ENCODE data around the gene GASK1B.

GASK1B gene

DNA sequence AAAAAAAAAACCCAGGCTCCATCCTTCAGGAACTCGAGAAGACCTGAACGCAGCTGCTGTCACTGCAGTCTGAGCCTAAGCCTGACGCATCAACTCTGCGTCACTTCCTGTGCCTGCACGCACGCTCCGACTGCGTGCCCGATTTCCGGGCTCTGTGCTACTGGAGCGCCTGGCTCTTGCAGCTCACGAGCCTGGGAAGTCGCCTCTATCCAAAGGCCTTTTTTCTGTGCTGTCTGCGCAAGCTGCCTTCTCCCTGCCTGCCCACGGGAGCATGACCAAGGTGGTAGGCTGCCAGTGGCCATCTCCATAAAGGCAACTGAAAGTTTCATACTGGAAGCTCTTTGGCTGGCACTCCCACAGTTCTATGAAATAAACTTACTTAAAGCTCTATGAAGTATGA lies 9.9 kb upstream of the GASK1B start:
- peak; percentile 30 for DNase-seq

GRCh38 chr4:158181906-158182305 lies 9.1 kb upstream of the GASK1B start:
- DNase-seq: no peak

GRCh38 chr4:158179465-158179864 lies 6.6 kb upstream of the GASK1B start:
- no peak for DNase-seq

DNA sequence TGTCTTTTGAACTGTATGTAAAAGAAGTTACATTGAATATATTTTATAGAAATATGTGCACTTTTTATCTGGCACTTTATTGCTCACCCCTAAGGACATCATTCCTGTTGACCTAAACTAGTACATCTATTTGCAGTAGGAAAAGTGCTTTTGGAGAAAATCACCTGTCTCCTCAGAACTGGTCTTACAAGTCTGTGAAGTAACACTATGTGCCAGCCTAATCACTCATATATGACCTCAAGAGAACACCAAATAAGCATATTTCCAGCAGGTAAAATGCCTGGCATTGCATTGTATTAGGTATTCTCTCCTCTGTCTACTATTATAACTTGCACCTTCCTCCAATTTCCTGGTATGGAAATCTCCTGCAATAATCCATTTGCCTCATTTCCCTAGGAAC lies 4.0 kb upstream of the GASK1B start:
- no peak for DNase-seq

- no peak for DNase-seq
These were observed 3.3 kb upstream of the GASK1B start for GRCh38 chr4:158176108-158176507.

- DNase-seq: no peak
These were observed 1.9 kb downstream of the GASK1B start for GRCh38 chr4:158170691-158171561.

- DNase-seq: no peak
These were observed 2.7 kb downstream of the GASK1B start for GRCh38 chr4:158169931-158170690.

DNA sequence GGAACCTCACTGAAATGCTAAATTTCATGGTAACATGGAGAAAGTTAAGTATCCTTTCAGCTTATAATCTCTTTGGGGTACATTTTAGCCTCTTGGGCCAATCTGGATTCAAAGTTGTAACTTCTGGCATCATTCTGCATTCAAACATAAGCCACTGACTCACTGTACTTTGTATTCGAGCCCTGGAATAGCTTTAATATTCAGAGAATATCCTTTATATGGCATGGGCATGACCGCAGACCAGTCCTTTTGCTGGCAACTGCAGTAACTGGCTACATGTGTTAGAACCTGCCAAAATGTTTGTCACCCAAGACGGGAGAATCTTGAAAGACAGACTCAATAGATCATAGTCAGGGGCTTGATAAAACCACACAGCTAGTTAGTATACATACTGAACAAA lies 3.3 kb downstream of the GASK1B start:
- DNase-seq: no peak

- no peak for DNase-seq
These were observed 4.2 kb downstream of the GASK1B start for GRCh38 chr4:158168606-158169005.

DNA sequence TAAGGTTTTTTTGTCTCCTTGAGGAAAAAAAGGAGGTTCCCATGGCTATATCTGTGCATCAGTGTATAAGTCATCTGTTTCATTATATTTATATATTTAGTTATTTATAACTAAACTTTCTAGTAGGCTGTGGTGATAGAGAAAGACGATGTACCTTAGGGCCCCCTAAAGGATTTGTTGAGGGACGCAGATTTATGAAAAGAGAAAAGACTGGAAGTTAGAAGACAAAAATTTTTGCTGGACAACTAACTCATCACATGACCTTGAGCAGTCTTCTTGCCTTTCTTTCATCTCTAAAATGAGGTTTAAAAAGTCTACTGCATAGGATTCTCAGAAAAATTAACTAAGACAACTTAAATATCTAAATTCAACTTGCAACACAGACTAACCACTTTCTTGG lies 6.1 kb downstream of the GASK1B start:
- no peak for DNase-seq

DNA sequence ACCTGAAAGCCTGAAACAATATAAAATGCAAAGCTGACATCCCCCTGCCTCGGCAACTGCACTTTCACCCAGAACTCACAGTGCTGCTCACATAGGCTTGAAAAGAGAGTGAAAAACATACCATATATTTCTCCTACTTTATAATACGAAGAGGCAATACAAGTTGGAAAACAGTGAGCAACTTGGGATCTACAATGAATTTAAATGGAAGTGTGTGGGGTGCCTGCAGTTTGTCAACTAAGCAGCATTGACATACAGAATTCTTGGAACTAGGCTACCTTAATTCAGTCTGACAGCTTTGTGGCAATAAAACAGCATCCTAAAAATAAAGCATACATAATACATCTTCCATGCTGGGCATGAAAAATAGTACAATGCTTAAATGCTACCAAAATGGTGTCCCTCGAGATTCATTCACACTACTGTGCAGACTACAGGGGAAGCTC lies 8.0 kb downstream of the GASK1B start:
- DNase-seq: no peak

GRCh38 chr4:158163941-158164767 lies 8.7 kb downstream of the GASK1B start:
- DNase-seq: no peak

DNA sequence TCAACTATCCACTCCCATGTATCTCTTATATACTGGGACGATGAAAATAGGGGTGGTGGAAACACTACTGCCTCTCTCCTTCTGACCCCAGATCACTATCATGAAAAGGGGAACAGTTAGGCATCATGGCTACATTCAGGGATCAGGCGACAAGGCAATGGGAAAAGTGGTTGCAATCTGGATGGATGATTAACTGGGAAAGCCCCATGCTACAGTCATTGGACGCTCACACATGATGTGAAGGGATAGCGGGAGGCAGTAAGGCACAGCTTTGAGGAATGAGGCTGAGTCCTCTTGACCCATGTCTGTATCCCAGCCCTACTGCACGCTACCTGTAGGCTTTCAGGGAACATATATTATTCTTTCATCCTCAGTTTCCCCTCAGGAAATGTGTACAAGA lies 10.2 kb downstream of the GASK1B start:
- no peak for DNase-seq

- no peak for DNase-seq
These were observed 11.1 kb downstream of the GASK1B start for GRCh38 chr4:158161551-158162354.

DNA sequence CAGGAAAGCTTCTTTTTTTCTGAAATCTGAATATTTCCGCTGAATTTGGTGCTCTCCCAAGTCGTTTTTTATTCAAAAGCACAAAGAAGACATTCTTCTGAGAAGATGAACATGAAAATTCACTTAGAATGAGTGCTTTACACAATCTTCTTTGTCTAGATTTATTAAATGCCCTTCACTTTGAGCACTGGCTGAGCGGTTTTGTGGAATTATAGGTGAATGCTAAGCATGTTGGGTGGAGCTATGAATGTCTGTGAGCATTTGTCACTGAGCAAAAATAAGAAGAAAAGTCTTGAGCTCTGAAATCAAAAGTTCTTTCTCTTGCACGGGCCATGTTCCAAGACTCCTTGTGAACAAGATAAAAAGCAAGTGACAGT lies 13.1 kb downstream of the GASK1B start:
- DNase-seq: no peak

- DNase-seq: no peak
These were observed 13.6 kb downstream of the GASK1B start for GRCh38 chr4:158159054-158159717.

GRCh38 chr4:158157412-158157811 lies 15.4 kb downstream of the GASK1B start:
- DNase-seq: no peak

GRCh38 chr4:158155656-158156356 lies 17.0 kb downstream of the GASK1B start:
- DNase-seq: no peak

DNA sequence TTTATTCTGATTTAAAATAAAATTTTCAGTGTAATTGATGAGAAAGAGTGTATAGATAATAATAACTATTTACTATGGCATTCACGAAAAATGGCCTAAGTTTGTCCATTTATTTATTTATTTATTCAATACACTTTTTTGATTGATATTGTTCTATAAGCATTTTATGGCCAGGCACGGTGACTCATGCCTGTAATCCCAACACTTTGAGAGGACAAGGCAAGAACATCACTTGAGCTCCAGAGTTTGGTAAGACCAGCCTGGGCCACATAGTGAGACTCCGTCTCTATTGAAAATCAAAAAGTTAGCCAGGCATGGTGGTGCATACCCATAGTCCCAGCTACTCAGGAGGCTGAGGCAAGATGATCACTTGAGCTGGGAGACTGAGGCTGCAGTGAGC lies 25.7 kb downstream of the GASK1B start:
- no peak for DNase-seq

DNA sequence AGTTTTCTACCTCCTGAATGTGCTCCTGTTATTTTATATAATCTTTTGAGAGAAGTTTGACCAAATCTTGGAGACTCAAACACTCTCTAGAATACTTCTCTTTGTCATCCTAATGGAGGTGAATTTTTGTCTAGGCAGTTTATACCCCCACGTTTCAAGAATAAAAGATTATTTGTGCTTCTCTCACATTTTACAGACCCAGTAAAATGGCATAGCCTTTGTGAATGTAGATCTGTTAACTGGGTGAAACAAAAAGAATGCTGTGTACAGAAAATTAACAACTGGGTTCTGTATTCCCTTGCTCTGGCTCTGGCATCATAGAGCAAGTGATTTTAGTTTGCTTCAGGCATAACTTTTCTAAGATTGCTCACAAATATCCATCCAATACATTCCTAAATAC lies 26.1 kb downstream of the GASK1B start:
- DNase-seq: no peak

GRCh38 chr4:158139086-158139485 lies 33.7 kb downstream of the GASK1B start:
- no peak for DNase-seq
